IPS-18c (cell line): Measurements from ENCODE around the gene MOSPD3.
A peak's percentile ranks its signal among the peaks of the same experiment; 100 is the strongest.

Source experiments
- H3K4me3 ChIP-seq: 2 replicates; pipeline ENCODE4 v1.7.0; 2013; ENCODE audit warnings: low read depth, mild to moderate bottlenecking, low read length, moderate library complexity; ENCODE audit not compliant: insufficient read depth
- H3K9me3 ChIP-seq: one replicate; pipeline ENCODE4 v1.6.1; 2013; ENCODE audit warnings: mild to moderate bottlenecking, low read length, moderate library complexity; ENCODE audit not compliant: control insufficient read depth, insufficient read depth

MOSPD3 gene

GRCh38 chr7:100573691-100574361, 38.5 kb upstream of the MOSPD3 start, which contains the start of gene SAP25:
Gene SAP25, minus strand, starts transcription at chr7:100573900. Its CDS starts 158 bp downstream, at chr7:100573742.
- H3K4me3 ChIP-seq: no peak within 1 kb of the TSS
- H3K9me3 ChIP-seq: no peaks in the 10 kb centered on the region

DNA sequence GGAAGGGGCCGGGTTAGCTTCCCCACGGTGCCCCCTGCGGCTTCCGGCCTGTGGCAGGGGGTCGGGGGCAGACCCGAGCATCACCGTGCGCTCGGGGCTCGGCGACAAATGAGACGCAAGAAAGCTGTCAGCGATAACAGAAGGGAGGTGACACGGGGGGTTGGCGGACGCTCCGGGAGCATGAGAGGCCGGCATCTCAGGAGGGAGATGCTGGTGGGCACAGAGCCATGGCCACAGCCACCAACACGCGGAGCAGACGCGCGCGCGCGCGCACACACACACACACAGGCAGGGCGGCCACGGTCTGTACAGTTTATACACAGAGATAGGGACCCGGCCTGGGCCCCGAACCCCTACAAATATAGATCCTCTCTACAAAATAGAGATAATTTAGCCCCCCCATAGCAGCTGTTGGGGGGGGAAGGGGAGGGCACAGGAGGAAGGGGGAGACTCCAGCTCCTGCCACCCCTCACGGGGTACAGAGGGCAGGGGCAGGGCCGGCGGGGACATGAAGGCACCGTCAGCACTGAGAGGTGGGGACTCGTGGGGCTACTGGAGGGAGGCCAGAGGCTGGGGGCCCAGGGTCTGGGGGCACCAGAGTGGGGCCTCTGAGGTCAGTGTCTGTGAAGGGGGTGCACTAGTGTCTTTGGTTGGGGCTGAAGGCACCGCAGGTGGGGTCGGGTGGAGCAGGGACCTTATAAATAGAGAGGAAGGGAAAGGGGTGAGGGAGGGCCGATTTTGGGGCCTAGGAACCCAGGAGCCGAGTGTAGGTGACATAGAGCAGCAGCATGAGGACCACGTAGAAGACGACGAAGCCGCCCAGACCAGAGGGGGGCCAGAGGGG, 37.8 kb upstream of the MOSPD3 start:
- H3K4me3 ChIP-seq: no peak overlapping the region
- H3K9me3 ChIP-seq: no peaks in the 10 kb centered on the region

- no peaks in the 10 kb centered on the region for H3K9me3 ChIP-seq
These were observed 37.1 kb upstream of the MOSPD3 start for GRCh38 chr7:100575206-100575631.

DNA sequence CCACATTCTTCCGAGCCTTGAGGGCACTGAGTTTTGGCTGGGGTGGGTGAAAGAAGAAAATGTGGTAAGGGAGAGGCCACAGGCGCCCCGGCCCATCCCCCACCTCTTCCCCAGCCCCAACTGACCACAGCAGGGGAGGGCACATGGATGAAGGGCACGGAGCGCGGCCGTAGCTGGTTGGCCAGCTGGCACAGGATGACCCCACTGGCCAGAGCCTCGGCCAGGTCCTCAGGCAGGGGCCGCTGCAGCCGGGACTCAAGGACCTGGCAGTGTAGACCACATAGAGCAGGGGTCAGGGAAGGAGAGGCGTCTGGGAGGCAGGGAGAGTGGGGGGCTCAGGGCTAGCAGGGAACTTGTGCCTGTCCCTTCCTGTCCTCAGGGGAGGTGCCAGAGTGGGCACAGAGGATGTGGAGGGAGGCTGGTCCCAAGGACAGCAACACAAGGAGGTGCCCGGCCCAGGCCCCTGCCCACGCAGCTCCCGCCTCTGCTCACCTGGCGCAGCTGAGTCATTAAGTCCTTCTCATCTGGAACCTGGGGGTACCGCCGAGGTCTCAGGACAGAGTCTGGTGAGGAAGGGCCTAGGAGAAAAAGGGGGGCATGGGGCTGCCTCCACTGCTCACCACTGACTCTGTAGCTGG, 36.5 kb upstream of the MOSPD3 start:
- no peak overlapping the region for H3K4me3 ChIP-seq
- no peaks in the 10 kb centered on the region for H3K9me3 ChIP-seq

More at GRCh38 chr7:100575206-100575631, 37.1 kb upstream of the MOSPD3 start:
- H3K4me3 ChIP-seq: no peak overlapping the region

- Histone ChIP-seq H3K4me3 (no peak overlapping the region), H3K9me3 (no peaks in the 10 kb centered on the region)
These were observed 35.9 kb upstream of the MOSPD3 start for GRCh38 chr7:100576384-100576993.

DNA sequence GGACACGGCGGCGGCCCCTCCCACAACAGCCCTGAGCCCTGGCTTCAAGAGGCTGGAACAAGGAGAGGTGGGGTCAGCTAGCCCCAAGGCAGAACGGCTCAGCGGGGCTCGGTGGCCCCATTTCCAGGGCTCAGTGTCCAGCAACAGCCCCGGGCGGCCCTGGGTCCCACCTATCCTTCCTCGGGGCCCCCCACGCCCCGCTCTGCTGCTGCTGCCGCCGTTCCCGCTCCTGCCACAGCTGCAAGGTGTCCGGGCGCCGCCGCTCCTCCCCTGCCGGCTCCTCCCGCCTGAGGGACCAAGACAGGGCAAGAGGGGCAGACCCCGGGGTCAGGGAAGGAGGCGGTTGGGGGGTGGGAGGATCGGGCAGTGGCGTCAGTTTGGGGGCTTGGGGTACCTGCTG, 35.2 kb upstream of the MOSPD3 start:
- no peak overlapping the region for H3K4me3 ChIP-seq
- no peaks in the 10 kb centered on the region for H3K9me3 ChIP-seq

DNA sequence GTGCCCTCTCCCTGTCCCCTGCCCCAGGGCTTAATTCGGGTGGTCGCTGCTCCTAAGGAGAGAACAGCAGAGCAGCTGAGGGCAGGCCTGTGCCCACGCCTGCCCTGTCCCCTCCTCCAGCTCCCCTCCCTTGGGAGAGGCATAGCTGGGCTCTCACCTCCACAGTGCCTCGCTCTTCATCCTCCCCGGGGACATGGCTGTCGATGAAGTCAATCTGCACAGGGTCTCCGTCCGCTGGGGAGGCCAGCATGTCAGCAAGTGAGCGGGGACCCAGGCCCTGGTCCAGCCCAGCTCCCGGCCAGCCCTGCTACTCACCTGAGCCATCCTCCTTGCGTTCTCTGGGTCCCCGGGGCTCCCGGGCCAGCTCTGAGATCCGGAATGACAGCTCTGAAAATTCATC, 34.8 kb upstream of the MOSPD3 start:
- Histone ChIP-seq H3K4me3 (no peak overlapping the region), H3K9me3 (no peaks in the 10 kb centered on the region)

DNA sequence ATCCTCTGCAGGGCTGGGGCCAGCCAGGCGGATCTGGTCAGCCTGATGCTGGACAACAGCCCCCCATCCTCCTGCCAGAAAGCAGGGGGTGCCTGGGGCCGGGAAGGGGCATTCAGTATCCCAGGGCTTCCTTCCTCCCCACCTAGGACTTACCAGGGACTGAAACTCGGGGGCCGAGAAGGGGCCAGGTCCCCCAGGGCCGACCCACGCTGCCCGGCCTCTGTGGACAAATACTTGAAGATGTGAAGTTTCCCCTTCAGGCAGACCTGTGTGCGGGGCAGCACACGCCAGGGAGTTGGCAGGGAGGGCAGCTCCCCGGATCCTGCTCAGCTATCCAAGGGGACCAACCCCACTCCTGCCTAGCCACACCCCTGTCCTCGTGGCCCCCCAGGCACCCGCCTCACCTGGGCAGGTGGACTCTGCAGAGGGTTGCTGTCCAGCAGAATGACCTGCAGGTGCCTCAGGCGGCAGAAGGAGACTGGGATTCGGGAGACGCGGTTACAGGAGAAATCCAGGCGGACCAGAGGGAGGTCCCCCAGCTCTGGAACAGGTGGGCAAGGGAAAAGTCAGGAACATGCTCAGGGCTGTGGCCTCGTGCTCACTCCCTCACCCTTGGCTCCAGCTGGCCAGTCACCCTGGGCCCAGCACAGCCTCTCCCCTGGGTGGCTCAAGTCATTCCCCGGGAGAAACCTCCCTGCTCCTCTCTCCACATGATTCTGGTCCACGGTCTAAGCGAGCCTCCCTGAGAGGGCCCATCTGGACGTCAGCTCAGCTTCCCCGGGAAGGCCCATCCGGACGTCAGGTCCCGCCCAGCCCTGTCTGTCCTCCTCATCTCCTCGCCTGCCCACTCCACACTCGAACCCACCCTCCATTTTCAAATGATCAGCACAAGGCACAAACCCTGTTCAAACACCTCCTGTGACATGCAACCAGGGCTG, 33.8 kb upstream of the MOSPD3 start:
- H3K4me3 ChIP-seq: no peak overlapping the region
- H3K9me3 ChIP-seq: no peaks in the 10 kb centered on the region

- Histone ChIP-seq H3K4me3 (no peak overlapping the region), H3K9me3 (no peaks in the 10 kb centered on the region)
These were observed 31.7 kb upstream of the MOSPD3 start for GRCh38 chr7:100580466-100581283.

- Histone ChIP-seq H3K9me3 (no peaks in the 10 kb centered on the region), H3K4me3 (no peak overlapping the region)
These were observed 30.2 kb upstream of the MOSPD3 start for GRCh38 chr7:100582041-100582579.

GRCh38 chr7:100582650-100583049, 29.7 kb upstream of the MOSPD3 start:
- Histone ChIP-seq H3K9me3 (no peaks in the 10 kb centered on the region), H3K4me3 (no peak overlapping the region)

- 0 out of 2 replicates have a peak overlapping the region, but pooled peaks have one; percentile 24 for H3K4me3 ChIP-seq
- H3K9me3 ChIP-seq: no peaks in the 10 kb centered on the region
These were observed 28.9 kb upstream of the MOSPD3 start for GRCh38 chr7:100583132-100584053.

DNA sequence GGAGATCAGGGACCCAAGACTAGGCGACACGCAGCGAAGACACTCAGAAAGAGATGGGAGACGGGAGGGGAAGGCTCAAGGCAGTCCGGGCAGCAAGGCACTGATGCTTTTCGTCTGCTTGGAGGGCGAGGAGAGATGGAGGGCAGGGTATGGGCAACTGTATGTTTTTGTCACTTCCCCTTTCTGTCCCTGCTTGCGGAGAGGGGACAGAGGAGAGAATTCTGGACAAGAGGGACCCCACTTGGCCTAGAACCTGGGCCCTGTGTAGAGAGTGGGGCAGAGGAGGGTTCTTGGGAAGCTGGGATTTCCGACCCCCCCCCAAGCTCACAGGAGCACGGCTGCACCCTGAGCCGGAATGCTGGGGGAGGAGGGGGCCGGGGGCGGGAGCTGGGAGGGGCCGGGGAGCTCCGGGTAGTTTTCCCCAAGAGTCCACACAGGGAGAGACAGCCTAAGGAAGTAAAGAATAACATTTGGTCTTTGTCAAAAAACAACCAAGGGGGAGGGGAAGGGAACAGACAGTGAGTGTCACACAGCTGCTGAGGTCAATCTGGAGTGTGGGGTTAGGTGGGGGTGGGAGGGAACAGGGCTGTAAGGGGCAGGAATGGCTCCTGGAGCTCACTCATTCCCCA, 28.2 kb upstream of the MOSPD3 start:
- Histone ChIP-seq H3K4me3 (peak overlapping the region; percentile 92), H3K9me3 (no peaks in the 10 kb centered on the region)
